Suppressor macrophage (primary cell): ENCODE measurements around the gene TBX10.
"Not testable (repeated sequence)": the region's sequence is repeated elsewhere in the genome, so short reads cannot be mapped to it uniquely, and the experiment has no call there.

Experiments used
- DNase-seq, 4 experiments: peaks; one replicate each; pipeline ENCODE4 v3.0.0-alpha.2; 2020 to 2022

TBX10 gene

GRCh38 chr11:67615728-67616430, 23.7 kb downstream of the TBX10 start:
- no peak for DNase-seq

DNA sequence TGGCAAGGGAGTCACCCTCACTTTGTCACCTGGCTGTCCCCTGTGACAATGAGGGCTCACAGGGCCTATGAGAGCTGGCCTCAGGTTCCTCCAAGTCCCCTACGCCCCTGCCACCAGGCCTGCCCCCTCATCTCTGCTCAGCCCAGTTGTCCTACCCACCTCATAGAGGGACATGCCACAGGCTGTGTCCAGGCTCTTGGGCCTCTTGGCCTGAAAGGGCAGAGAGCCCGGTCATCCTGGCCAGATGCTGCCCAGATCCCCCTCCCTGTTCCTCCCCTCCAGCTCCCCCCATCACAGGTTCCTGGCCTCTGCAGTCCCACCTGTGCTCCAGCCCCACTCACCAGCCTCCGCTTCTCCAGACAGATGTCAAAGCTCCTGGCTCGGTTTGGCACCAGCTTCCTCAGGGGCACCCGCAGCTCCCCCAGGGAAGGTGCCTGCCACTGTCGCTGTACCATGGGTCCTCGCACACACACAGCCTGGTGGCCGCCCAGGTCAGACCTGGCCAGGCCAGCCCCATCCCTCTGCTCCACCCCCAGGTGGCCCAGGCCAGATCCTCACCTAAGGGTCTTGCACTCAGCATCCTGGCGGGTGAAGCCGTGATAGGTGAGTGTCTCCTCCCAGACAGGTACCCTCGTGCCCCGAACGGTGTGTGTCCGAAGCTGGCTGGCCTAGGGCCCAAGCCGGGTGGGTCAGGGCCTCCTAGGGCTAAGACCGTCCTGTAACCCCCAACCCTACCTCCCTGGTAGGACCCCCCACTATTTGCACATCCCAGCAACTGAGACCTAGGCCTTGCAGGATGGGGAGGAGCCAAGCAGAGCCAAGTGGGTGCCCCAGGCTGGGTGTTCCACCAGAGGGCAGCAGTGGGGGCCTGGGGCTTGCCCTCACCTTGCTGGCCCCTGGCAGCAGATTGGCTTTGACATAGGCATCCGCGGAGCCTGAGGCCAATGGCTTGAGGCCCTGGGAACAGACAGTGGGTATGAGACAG, 24.5 kb downstream of the TBX10 start:
- peak; percentile 35 to 69 (median 44) for DNase-seq

DNA sequence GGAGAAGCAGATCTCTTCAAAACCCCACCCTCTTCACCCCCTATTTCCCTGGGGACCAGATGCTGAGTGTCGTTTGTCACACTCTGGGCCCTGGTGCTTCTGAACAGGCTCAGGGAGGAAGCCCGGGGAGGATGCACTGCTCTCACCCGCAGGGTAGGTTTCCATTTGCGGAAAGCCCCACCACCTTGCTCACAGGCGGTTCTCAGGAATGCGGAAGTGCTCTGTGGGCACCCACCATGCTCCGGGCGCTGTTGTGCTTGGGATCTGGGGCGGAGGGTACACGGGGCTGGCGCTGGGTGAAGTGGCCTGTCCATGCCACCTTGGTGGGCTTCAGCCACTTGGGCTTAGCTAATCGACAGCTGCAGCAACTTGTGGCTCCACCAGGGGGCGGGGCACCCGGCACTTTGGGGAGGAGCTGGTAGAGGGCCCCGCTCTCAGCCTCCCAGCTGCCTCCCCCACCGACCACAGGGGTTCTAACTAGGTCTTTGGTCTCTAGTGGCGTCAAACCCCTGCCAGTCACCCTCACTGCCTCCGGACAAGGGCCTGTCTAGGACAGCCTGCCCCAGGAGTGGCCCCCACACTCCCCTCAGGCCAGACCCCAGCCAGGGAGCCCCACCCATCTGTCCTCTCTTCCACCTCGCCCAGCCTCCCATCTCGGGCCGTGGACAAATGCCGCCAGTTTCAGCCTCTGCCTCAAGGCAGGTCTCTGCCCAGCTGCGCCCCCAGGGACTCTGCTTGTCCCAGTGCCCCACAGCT, 25.4 kb downstream of the TBX10 start:
- peak; percentile 61 to 80 (median 75) for DNase-seq

GRCh38 chr11:67613313-67613959, 26.1 kb downstream of the TBX10 start:
- DNase-seq, result peak in 1 of 4 experiments; percentile 13

GRCh38 chr11:67612751-67613150, 26.8 kb downstream of the TBX10 start:
- no peak for DNase-seq

DNA sequence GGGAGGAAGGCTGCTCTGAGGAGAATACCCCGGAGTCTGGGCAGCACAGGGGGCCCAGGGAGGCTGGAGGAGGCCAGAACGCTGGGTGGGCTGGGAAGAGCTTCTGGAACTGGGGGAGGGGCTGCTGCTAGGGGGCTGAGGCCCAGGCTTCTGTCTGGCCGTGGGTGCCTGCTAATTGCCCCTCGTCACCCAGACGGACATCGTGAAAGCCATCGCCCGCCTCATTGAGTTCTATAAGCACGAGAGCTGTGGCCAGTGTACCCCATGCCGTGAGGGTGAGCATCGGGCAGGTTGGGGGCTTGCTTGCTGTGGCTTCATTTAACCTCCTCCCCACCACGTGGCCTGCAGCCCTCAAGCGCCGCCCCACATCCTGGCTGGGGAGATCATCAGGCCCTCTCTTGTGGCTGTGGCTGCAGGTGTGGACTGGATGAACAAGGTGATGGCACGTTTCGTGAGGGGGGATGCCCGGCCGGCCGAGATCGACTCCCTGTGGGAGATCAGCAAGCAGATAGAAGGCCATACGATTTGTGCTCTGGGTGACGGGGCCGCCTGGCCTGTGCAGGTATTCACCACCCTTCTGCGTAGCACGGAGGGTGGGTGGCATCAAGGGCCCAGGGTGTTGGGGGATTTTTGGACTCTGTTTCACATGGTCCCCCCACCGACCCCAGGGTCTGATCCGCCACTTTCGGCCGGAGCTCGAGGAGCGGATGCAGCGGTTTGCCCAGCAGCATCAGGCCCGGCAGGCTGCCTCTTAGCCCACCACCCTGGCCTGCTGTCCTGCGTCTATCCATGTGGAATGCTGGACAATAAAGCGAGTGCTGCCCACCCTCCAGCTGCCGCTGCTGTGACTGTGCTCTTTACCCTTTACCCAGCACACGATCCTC, 27.6 kb downstream of the TBX10 start:
- DNase-seq, result no peak

- DNase-seq, result no peak
Measured at GRCh38 chr11:67611165-67611564, 28.4 kb downstream of the TBX10 start.

DNA sequence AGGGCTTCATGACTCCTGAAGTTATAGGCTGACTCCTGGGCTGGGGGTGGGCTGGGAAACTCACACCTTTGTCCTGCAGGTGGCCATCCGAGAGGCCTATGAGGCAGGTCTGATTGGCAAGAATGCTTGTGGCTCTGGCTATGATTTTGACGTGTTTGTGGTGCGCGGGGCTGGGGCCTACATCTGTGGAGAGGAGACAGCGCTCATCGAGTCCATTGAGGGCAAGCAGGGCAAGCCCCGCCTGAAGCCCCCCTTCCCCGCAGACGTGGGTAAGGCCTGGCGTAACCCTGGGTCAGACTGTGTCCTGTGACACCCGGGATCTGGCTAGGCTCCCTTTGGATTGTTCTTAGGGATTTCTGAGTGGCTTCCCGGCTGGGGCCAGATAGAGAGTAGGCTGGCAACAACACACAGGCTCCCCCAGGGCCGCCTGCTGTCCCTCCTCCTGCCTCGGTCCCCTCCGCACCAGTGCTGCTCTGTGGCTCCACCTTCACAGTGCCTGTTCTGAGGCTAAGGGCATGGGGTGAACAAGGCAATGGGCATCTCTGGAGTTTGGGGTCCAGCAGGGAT, 29.2 kb downstream of the TBX10 start:
- no peak for DNase-seq

GRCh38 chr11:67609316-67609715, 30.2 kb downstream of the TBX10 start:
- no peak for DNase-seq

GRCh38 chr11:67608486-67608885, 31.1 kb downstream of the TBX10 start:
- DNase-seq, result no peak

DNA sequence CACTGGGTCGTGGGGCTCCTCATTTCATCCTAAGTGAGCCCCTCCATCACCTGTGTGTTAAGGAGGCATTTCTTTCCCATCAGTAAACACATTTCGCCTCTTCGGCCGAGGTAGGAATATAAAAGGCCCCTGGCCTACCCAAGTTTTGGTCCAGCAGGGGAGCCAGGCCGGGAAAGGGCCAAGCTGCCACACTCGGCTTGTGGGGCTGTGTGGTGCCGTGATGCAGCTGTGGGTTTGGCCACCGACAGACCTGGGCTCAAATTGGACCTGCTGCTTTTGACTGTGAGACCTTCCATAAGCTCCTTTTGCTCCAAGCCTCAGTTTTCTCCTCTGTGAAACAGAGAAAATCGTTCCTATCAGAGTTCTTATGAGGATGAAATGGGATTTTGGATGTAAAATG, 32.1 kb downstream of the TBX10 start:
- no peak for DNase-seq

DNA sequence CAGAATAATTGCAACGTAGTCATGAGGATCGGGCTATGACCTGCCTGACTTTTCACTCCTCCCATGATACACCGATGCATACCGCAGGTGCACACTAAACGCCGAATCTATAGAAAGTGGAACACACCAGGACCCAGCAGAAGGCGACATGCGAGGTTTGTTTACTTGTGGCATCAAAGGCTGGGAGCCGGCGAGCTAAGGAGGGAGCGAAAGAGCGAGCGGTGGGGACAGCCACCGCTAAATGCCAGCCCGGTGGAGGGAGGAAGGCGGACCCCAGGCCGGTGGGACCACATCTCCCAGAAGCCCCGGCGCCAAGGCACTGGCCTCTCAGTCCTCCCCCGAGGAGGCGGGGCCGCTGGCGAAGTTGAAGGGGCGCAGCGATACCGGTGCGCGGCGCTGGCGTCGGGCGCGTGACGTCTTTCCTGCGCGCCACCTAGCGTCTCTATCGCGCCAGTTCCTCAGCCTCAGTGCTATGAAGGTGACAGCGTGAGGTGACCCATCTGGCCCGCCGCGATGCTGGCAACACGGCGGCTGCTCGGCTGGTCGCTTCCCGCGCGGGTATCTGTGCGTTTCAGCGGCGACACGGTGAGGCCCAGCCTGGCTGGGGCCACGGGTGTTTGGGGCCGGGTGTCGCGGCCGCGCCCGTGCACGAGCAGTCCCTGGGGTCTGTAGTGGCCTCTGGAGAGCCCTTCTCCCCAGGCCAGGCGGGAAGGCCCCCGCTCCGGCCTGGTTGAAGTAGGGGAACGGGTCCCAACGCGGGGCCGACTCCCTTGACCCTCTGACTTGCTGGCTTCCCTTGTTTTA, 32.9 kb downstream of the TBX10 start, which contains the start of gene NDUFV1:
TSS of gene NDUFV1 (plus strand) at position 445 of the 804 bp plus-strand sequence. CDS start at position 514, 69 bp downstream.
- DNase-seq, result peak; percentile 96 to 98 (median 97)

DNA sequence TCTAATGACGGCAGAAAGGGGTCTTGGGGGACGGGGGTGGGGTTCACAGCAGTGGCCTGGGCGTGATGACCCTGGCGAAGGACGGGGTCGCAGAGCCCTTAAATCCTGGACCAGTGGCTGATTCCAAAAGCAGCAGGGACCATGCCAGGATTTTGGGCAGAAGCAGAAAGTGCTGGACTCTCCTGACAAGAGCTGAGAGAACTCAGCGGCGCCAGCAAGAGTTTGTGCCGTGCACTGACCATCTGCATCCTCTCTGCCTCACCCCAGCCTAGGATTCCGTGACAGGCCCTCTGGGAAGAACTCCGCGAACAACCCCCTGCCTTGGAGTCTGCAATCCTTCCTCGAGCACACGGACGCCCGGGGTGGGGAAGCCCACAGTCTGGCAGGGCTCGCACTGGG, 33.5 kb downstream of the TBX10 start:
- DNase-seq, result no peak

DNA sequence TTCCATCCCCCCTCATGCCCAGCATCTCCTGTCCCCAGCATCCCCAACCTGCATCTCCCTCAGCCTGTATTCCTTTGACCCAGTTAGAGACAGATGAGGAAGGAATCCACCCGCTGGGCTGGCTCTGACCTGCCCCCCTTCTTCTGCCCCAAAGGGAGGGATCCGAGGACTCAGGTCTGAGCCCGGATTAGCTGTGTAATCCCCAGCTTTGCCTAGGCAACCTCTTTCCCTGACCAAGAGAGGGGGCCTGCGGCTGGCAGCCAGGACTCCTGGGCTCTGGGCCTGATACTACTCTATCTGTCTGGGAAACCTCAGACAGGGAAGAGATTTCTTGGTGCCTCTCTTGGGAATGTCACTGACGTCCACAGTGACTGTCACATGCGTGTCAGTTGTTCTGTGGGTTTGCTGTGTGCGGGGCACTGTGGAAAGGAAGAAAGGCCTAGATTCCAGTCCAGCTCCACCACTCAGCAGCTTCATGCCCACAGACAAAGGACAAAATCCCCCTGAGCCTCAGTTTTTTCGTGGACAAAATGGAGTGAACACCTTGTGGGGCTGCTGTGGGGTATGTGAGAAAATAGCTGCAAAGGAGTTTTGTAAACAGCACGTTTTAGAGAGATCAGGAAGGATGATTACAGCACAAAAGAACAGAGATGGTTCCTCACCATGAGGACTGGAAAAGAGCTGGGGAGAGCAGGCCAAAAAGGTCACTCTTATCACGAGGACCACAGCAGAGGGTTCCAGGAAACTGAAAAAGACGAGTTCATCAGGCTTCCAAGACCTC, 34.1 kb downstream of the TBX10 start:
- DNase-seq, result no peak

GRCh38 chr11:67604815-67605214, 34.7 kb downstream of the TBX10 start:
- DNase-seq, result no peak

DNA sequence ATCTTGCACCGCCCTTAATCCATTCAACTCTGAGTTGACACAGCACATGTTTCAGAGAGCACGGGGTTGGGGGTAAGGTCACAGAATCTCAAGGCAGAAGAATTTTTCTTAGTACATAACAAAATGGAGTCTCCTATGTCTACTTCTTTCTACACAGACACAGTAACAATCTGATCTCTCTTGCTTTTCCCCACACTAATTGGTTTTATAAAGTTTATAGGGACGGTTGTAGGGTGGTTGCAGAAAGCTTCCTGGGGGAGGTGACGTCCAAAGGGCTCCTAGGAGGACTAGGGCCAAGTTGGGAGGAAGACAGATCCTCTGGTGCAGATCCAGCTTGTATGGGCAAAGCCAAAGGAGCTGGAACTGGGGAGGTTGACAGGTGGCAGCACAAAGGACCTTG, 35.4 kb downstream of the TBX10 start:
- DNase-seq, result not testable (repeated sequence)

GRCh38 chr11:67601098-67601497, 38.5 kb downstream of the TBX10 start:
- DNase-seq, result no peak

DNA sequence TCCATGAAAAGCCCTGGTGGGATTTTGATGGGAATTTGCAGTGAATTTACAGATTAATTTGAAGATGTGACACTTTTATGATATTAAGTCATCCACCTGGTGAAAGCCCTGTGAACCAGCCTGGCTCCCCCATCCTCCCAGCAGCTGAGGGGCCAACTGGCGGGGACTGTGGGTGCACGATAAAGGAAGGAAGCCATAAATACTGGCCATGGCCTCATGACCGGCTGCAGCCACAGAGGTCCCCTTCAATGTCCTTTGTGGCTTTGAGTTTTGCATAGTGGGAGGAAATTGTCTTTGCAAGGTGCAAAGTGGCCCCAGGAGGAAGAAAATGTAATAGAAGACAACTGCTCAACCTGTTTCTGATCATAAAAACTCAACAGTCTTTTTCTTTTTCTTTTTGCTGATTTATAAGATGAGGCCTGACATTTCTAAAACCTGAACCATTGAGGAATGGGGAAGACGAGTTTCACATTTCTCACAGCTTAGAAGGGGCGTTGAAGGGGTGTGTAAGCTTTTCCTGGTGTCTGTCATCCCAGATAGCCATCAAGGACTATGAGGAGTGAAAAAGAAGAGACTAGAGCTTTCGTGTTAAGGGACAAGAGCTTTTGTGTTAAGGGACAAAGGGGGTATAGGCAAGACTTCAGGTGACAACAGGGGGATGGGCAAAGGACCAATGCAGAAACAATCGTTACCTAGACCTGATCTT, 39.1 kb downstream of the TBX10 start:
- peak in 1 of 4 experiments; percentile 23 for DNase-seq
